NCI-H2196 (cell line): ENCODE measurements around the gene RNF212.

Source experiments
- DNase-seq: peaks from one replicate; lab custom pipeline; 2025; ENCODE audit not compliant: unreplicated experiment; lab: John Stamatoyannopoulos, UW

The RNF212 gene

DNA sequence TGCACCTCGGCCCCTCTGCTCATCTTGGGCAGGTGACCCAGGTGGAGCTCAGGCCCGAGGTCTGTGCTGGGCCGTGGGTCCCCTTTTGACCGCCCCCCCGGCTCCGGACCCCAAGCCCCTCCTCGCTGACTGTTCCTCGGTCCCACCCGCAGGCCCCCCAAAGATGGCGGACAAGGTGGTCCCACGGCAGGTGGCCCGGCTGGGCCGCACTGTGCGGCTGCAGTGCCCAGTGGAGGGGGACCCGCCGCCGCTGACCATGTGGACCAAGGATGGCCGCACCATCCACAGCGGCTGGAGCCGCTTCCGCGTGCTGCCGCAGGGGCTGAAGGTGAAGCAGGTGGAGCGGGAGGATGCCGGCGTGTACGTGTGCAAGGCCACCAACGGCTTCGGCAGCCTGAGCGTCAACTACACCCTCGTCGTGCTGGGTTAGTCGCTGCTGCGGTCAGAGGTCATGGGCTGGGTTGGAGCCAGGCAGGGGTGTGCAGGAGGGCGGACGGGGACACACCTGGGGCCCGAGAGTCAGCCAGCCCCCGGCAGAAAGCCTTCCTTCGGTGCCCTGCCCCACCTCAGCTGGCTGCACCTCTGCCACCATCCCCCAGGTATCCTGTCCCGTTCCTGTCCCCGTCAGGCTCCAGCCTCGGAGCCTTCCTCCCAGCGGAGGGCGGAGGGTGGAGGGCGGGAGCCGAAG lies 91.2 kb downstream of the RNF212 start:
- no peak for DNase-seq
